Suprapubic skin (tissue), 4 donors: ENCODE measurements around the gene SENP6.

Experiments used
- CTCF ChIP-seq, 2 donors: fragments of 200-600 bp in 1 of 2; fragments of 450-650 bp in 1 of 2; sonication (generic) in 1 of 2; IDR thresholded peaks; one replicate each; pipeline ENCODE4 v1.5.1; 2016 to 2019; ENCODE audit warnings: antibody characterized with exemption in 2 of 2, mild to moderate bottlenecking in 1 of 2, moderate library complexity in 1 of 2
- EP300 ChIP-seq: sonication (generic); formaldehyde crosslinking; IDR thresholded peaks from one replicate; pipeline ENCODE4 v1.6.1; 2017; ENCODE audit warnings: antibody characterized with exemption
- POLR2AphosphoS5 ChIP-seq, 3 donors: sonication (generic); formaldehyde crosslinking; IDR thresholded peaks; one replicate each; pipeline ENCODE4 v1.6.1; 2017; ENCODE audit warnings: antibody characterized with exemption in 3 of 3

- no peak for TF ChIP-seq EP300
- TF ChIP-seq CTCF (IDR thresholded peaks at IDR 0.05) = no peak
- TF ChIP-seq POLR2AphosphoS5 (IDR thresholded peaks at IDR 0.05) = no peak
These were observed 109.5 kb downstream of the SENP6 start for GRCh38 chr6:75711173-75711572.
